GM19324 (cell line): ENCODE data around the gene DIRAS3.
"Not testable (repeated sequence)": the region's sequence is repeated elsewhere in the genome, so short reads cannot be mapped to it uniquely, and the experiment has no call there.

Experiments used
- ATAC-seq: cut with Tn5 transposase; IDR thresholded peaks from one replicate; pipeline ENCODE4 v1.9.1; 2021; ENCODE audit warnings: mild to moderate bottlenecking, moderate library complexity; ENCODE audit not compliant: unreplicated experiment, low FRiP score

DIRAS3 gene

GRCh38 chr1:68049941-68050878 is at the start of gene DIRAS3:
Gene DIRAS3 (minus strand): TSS chr1:68050627. CDS start chr1:68047297, 3,330 bp downstream.
- ATAC-seq, result no peak

- ATAC-seq, result no peak
These were observed 43.3 kb upstream of the DIRAS3 start for GRCh38 chr1:68093737-68094136.

GRCh38 chr1:68087184-68087583 is 36.8 kb upstream of the DIRAS3 start:
- no peak for ATAC-seq

GRCh38 chr1:68085752-68086151 is 35.3 kb upstream of the DIRAS3 start:
- ATAC-seq, result no peak

- ATAC-seq, result no peak
These were observed 33.3 kb upstream of the DIRAS3 start for GRCh38 chr1:68083686-68084085.

- no peak for ATAC-seq
These were observed 31.4 kb upstream of the DIRAS3 start for GRCh38 chr1:68081775-68082283.

- no peak for ATAC-seq
These were observed 28.2 kb upstream of the DIRAS3 start for GRCh38 chr1:68078647-68079046.

- no peak for ATAC-seq
These were observed 24.0 kb upstream of the DIRAS3 start for GRCh38 chr1:68074472-68074871.

GRCh38 chr1:68065766-68066165 is 15.3 kb upstream of the DIRAS3 start:
- ATAC-seq, result no peak

- ATAC-seq, result not testable (repeated sequence)
These were observed 7.6 kb upstream of the DIRAS3 start for GRCh38 chr1:68058053-68058452.

GRCh38 chr1:68057564-68057963 is 7.1 kb upstream of the DIRAS3 start:
- ATAC-seq, result no peak

GRCh38 chr1:68057050-68057449 is 6.6 kb upstream of the DIRAS3 start:
- no peak for ATAC-seq

GRCh38 chr1:68051475-68051874 is 1.0 kb upstream of the DIRAS3 start:
- no peak for ATAC-seq

GRCh38 chr1:68047659-68048026 is 2.8 kb downstream of the DIRAS3 start:
- ATAC-seq, result no peak

- no peak for ATAC-seq
These were observed 3.4 kb downstream of the DIRAS3 start for GRCh38 chr1:68046885-68047658.

GRCh38 chr1:68046423-68046822 is 4.0 kb downstream of the DIRAS3 start:
- ATAC-seq, result no peak

- ATAC-seq, result no peak
These were observed 4.8 kb downstream of the DIRAS3 start for GRCh38 chr1:68045511-68046180.

- no peak for ATAC-seq
These were observed 6.9 kb downstream of the DIRAS3 start for GRCh38 chr1:68043443-68044090.

GRCh38 chr1:68036946-68037345 is 13.5 kb downstream of the DIRAS3 start:
- ATAC-seq, result no peak

GRCh38 chr1:68029444-68029843 is 21.0 kb downstream of the DIRAS3 start:
- no peak for ATAC-seq
